LNCAP (cell line): Measurements from ENCODE around the gene AAMP.

Experiments
- CTCF ChIP-seq: fragments of 450-650 bp; IDR thresholded peaks from 2 replicates; pipeline ENCODE4 v1.5.1; 2017; ENCODE audit warnings: mild to moderate bottlenecking

The AAMP gene

DNA sequence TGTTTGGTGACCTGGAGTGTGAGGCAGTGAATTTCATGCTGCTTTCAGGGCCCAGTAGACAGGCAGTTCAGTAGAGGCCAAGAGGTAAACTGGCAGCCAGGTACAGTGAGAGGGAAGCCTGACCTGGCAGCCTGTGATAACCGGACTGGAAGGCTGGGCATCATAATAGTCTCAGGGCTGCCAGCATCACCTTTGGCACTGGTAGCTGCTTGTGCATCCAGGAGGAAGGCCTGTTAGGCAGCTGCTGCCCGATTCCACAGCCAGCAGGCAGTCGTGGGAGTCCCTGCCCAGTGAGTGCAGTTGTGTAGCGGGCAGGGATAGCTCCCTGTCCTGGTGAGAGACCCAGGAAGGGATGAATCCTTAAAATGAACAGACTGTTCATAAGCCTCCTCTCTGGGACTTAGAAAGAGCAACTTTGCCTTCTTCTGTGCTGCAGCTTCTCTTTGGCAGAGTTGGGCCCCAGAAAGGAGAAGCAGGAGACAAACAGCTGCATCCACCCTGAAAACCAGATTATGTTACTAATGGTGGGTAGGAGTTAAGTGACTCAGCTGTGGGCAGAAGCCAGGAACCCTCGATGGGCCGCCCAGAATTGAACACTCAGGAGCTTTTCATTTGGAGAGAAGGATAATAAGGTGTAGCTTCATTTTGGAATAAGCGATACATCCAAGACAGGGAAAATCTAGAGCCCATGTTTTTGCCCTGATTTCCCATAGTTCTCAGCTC, 17.3 kb downstream of the AAMP start:
- no peak for TF ChIP-seq CTCF

- no peak for TF ChIP-seq CTCF
Measured at GRCh38 chr2:218249691-218250090, 20.2 kb downstream of the AAMP start.

- no peak for TF ChIP-seq CTCF
Measured at GRCh38 chr2:218245214-218245613, 24.7 kb downstream of the AAMP start.

GRCh38 chr2:218244665-218245064, 25.3 kb downstream of the AAMP start:
- TF ChIP-seq CTCF = no peak

DNA sequence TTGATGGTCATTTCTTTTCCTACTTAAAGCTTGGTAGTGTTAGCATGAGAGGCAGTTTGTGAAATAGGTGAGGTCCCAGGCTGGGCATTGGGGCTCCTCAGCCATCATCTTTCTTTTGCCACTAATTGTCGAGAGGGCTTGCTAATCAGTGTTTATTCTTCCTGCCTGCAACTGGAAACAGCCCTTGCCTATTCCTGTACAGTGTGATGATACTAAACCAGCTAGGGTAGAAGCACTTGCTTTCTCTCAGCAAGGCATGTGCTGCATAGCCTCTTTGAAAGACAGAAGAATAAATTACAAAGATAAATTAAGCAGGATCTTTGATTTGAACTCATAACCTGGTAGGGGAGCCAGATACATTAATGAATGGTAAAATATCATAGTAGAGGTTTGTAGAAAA, 25.7 kb downstream of the AAMP start:
- TF ChIP-seq CTCF = no peak

GRCh38 chr2:218238887-218239286, 31.1 kb downstream of the AAMP start:
- TF ChIP-seq CTCF = no peak

DNA sequence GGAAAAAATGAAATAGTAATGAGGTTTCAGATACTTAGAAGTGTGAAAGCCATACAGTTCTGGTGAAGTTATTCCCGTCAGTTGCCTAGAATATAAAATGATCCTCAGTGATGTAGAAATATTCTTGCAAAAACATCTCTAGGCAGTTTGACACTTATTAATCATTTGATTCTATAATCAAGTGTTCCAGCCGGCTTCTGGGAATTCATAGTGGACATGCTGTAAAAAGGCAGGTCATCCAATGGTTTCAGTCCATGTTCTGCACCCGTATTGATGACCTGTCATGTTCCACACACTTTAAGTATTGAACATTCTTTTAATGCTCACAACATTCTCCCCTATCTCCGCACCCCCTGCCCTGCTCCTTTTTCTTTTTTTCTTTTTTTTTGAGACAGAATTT, 33.1 kb downstream of the AAMP start:
- no peak for TF ChIP-seq CTCF

GRCh38 chr2:218235017-218235416, 34.9 kb downstream of the AAMP start:
- no peak for TF ChIP-seq CTCF
